CD4-positive, alpha-beta T cell treated with Interleukin-17A for 4 hours (primary cell): ENCODE results near the gene ZBTB24.
"Not testable (repeated sequence)": the region's sequence is repeated elsewhere in the genome, so short reads cannot be mapped to it uniquely, and the experiment has no call there.

Experiments used
- DNase-seq: peaks from one replicate; pipeline ENCODE4 v3.0.0-alpha.2; 2020; ENCODE audit warnings: mixed read lengths

The ZBTB24 gene

DNA sequence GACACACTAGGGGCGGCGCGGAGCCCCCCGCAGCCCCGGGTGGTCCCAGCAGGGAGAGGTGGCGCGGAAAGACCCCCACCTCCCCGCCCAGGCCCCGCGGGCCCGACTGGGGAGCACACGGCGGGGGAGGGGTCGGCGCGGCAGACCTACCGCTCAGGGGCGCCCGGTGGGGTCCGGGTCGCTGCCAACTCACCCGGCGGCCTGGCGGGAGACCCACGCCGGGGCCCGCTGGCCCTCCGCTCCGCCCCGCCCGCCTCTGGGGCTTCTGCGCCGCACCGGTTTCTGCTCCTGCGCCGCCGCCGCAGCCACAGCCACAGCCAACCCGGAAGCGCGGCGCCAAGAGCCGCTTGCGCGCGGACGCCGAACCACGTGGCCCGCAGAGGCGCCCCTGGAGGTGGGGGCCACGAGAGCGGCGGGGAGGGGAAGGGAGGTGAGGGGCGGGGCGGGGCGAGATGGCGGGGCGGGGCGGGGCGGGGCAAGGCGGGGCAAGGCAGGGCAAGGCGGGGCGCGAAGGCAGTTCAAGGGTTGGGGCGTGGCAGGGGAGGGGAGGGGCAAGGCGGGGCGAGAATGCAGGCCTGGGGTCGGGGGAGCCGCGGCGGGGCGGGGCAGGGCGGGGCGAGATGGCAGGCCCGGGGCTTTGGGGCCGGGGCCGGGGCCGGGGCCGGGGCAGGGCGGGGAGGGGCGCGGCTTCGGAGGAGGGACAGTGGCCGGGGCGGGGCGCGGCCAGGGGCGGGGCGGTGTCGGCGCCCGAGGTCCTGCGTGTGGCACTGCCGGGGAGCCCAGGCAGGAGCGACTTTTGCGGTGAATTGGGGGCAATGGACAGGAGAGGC lies at the start of gene ZBTB24:
ZBTB24 (minus strand) TSS at position 315 of the 830 bp plus-strand sequence. CDS start 1,193 bp downstream, outside the sequence.
- DNase-seq = peak; percentile 95

DNA sequence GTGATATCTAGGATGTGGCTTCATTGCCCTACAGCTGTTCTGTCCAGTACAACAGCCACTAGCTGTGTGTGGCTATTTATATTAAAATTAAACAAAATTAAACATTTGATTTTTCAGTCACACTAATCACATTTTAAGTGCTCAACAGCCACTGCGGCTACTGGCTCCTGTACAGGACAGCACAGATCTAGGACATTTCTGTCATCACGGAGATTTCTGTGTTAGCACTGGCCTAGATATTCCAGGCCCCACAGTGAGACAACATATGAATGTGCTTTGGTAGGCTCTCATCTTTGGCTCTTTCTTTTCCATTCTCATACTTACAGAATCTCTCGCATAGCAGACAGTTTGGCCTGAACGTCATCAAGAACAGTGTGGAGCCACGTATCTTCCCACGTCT lies 48.4 kb upstream of the ZBTB24 start:
- no peak for DNase-seq

DNA sequence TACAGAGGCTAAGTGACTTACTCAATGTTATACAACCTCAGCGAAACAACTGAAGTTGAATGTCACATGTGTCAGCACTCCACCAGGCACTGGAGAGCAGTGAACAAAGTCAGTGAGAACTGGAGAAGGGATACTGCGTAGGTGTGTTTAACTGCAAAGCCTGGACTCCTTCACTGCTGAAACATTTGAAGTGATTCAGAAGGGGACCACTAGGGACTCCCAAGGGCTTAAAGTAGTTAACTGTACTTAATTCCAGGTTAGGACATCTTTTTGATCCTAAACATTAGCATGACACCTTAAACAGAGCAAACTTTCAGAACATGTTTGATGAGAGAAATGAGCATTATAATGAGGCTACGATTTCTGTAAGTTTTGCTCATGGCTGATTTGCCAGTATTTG lies 45.0 kb upstream of the ZBTB24 start:
- DNase-seq = no peak

DNA sequence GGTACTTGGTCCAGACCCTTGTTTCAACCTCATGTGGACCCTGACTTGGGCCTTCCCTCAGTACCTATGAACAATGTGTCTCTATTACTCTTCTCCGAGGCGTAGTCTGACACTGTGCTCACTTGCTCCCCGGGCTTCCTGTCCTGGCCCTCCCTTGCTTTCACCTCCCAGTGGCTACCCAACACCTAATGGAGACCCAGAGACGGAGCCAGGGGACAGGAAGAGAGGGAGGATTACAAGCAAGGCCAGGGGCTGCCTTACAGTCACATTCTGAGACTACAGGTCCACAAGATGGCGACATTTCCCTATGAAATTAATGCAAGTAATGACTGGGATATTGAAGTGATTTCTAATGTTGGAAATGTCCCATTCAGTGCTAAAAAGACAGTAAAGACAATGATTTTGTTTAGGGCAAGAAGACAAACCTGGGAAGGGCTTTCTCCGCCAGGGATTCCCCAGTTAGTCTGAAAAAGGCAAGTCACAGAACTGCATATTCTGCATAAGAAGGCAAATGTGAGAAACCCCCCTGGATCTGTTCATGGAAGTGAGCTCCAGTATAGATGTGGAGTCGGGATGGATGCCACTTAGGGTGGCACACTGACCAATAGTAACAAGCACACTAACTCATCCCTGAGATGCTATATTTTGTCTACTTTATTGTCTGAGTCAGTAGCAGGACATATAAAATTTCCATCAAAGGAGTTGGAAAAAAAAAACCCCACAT lies 44.0 kb upstream of the ZBTB24 start:
- DNase-seq = peak; percentile 64

DNA sequence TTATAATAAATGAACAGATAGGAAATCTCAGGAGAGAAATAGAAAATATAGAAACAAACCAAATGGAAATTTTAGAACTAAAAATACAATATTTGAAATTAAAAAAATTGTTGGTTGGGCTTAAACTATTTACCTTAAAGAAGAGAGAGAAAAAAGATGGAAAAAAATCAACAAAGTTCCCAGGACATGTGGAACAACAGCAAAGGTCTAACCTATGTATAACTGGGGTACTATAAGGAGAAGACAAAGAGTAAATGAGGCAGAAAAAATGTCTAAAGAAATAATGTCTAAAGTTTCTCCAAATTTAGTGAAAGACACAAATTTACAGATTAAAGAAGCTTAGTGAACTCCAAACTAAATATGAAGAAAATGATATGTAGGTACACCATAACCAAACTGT lies 41.1 kb upstream of the ZBTB24 start:
- no peak for DNase-seq

DNA sequence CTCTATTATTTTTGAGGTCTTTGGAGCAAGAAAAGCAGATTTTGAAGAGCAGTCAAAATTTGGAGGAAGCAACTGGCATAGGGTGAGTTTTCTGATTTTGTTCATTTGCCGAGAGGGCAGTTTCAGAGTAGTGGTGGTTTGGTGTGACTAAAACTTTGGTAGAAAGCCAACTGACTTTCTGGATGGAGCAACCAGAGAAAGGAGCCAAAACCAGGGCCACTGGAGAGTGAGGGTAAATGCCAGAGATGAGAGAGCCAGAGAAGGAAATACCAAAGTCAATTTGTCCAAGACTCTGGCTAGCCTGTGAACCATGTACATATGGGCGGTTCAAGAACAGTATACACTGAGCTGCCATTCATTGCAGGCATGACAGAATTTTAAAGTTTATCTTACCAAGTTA lies 40.5 kb upstream of the ZBTB24 start:
- no peak for DNase-seq

DNA sequence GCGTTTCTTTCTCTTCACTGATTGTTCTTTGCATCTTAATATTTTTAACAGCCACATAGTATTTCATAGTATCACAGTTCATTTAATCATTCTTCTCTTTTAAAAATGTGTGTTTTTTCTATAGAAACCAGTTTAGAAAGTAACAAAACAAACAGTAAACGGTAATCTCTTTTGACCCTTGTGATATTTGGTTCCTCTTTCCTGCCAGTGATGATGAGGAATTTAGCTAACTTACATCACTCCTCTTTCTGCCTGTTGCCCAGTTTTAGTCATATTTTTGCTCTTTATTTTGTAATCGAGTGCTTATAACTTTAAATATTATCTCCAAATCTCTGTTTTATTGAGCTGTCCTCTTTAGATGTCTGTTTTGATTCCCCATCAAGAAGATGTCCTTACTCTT lies 38.1 kb upstream of the ZBTB24 start:
- DNase-seq = no peak

DNA sequence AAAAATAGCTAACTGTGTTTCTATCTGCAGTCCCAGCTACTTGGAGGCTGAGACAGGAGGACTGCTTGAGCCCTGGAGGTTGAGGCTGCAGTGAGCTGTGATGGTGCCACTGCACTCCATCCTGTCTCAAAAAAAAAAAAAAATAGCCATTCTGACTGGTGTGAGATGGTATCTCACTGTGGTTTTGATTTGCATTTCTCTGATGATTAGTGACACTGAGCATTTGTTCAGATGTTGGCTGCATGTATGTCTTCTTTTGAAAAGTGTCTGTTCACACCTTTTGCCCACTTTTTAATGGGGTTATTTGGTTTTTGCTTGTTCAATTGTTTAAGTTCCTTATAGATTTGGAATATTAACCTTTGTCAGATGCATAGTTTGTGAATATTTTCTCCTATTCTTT lies 36.6 kb upstream of the ZBTB24 start:
- DNase-seq = not testable (repeated sequence)

DNA sequence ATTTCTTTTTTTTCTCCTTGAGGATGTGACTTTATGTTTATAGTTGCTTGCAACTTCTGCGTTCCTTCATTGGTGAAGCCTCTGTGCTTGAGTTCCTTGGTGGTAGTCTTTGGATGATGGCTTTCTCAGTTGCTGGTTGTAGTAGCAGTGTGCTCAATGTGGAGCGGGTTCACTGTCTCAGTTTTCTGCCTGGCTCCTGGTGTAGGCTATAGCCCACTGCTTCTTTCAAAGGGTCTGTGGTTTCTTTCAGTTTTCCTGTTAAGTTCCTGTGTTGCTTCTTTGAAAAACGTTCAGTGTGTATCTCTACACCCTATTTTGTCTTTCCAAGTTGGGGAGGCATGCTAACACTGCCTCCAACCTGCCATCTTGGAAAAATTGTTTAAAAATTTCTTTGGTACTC lies 33.9 kb upstream of the ZBTB24 start:
- DNase-seq = peak; percentile 25

DNA sequence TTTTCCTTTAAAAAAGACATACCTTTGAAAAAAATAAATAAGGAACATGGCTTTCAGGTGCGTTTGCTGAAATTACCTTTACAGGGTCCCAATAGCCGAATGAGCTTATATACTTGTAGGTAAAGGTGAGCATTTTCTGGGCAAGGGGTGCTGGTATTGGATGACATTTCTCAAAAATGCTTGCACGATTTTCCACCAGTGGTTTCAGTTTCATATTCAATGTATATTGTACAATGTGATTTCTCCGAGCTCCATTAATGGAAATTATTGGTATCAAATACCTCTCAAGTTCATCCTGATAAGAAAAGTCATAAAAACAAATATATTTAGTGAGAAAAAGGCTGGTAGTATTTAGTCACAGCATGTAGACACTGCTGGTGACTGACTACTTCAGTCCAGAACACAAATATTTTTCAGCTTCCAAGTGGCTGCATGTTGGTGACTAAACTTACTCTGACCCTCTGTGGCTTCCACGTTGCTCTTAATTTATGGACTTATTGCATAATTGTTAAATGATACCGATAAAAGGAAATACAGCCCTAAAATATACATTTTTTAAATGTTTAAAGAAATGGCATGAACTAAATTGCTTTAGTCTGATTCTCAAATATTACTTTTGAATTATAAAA lies 32.9 kb upstream of the ZBTB24 start:
- DNase-seq = no peak

DNA sequence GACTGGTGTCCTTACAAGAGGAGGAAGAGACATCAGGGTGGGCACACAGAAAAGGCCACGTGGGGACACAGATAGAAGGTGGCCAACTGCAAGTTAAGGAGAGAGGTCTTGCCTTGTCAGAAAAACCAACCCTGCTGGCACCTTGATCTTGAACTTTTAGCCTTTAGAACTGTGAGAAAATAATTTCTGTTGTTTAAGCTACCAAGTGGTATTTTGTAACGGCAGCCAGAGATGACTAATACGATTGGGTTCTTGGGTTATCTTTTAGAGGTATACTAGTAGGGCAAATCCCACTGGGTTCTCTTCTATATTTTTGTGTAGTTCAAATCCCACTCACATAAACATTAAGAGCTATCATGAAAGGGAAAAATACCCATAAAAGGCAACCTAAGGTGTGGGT lies 31.9 kb upstream of the ZBTB24 start:
- no peak for DNase-seq

DNA sequence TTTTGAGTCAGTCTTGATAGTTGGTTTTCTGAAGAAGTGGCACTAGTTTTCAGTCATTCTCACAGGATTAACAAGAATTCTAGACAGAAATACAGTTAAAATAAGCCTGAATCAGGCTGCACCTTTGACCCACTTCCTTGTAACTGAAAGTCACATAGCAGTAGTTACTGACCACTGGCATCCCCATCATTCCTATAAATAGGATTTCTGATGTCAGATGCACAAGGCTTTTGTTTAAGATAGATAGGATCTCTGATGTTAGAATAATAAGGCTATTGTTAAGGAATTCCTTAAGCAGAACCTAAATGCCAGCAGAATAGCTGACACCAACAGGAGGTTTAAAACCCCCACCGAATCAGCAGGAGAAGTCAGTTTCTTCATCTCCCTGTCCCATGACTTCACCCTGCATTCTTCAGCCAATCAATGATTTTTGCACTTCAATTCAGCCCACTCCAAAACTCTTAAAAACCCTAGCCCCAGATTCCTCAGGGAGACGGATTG lies 30.6 kb upstream of the ZBTB24 start:
- DNase-seq = no peak

DNA sequence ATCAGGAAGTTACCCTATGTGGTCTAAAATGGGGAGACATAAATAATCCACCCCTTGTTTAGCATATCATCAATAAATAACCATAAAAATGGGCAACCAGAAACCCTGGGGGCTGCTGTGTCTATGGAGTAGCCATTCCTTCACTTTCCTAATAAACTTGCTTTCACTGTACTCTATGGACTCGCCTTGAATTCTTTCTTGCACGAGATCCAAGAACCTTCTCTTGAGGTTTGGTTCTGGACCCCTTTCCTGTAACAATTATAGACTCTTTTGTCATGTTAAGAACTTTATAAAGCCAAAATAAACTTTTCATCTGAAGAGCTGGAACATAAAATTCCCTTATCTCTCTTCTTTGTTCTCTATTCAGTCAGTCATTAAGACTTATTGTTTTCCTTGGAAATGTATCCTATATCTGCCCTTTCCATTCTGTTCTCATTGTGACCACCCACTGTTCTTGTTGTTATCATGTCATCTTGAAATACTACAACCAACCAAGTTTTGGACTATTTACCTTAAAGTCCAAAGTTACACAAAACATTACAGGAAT lies 29.3 kb upstream of the ZBTB24 start:
- DNase-seq = no peak

DNA sequence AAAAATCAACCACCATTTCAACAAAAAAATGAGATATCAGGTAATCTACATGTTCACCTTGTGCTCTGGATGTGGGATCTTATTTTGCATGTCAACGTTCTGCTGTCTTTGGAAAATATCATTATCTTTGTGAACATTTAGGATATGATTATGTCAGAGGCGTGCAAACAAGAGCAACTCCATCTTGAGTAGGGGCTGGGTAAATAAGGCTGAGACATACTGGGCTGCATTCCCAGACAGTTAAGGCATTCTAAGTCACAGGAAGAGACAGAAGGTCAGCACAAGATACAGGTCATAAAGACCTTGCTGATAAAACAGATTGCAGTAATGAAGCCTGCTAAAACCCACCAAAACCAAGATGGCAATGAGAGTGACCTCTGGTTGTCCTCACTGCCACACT lies 28.8 kb upstream of the ZBTB24 start:
- DNase-seq = no peak

DNA sequence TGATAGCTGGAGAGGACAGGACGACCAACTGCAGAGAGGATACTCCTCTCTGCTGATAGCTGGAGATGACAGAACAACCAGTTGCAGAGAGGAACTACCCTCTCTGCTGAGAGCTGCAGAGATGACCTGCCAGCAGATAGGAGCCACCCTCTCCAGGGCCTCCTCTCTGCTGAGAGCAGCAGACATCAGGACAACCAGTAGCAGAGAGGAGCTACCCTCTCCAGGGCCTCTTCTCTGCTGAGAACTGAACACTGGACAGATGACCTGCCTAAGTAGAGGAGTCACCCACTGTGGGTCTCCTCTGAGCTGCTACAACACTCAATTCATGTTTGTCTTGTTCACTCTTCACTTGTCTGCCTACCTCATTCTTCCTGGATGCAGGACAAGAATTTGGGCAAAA lies 27.3 kb upstream of the ZBTB24 start:
- DNase-seq = no peak

DNA sequence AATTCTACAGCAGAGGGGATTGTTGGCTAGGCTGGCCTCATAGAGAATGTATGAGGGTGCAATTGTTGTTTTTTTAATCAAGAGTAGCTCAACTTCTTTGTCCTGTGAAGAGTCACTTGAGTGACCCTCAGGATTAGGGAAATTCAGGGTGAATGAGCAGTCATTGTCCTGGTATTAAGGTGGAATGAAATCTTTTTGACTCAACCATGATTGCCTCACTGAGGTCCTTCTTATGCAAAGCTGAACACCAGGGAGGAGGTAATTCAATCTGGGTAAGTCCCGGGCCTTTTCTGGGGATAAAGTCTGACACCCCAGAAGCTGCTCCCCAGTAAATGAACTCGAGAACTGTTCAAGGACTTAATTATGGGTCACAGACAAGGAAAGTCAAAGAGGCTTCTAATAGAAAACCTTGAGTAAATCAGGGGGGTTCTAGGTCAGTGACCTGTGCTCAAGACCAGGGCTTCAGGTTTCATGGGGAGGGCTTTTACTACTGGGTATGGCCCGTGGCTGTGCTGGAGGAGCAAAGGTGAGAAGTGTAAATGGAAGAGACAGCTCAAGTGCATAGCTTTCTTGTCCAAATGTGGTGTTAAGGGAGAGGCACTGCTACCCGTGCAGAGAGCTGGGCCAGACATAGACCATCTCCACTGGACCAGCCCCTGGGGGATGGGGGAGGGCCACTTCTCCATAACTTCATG lies 25.3 kb upstream of the ZBTB24 start:
- no peak for DNase-seq

DNA sequence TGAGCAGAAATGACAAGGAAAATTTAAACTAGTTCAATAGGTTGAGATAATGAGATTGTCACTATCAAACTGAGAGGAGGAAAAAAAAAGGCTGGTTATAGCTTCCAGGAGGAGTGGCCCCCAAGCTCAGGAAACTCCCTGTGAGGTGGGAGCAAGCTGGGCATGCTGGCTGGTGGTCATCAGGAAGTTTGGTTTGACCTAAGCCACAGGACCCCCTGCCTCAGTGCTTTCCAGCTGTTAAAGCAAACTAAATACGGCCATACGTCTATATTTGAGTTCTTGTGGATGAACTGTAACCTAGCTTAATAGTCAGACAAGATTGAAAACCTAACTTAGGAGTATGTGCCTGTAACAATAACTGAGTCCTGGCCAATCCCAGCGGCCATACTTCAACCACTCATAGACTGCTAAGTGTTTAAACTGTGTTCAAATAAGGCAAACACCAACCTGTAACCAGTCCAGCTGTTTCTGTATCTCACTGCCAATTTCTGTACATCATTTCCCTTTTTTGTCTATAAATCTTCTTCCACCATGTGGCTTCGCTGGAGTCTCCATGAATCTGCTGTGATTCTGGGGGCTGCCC lies 24.6 kb upstream of the ZBTB24 start:
- DNase-seq = no peak

DNA sequence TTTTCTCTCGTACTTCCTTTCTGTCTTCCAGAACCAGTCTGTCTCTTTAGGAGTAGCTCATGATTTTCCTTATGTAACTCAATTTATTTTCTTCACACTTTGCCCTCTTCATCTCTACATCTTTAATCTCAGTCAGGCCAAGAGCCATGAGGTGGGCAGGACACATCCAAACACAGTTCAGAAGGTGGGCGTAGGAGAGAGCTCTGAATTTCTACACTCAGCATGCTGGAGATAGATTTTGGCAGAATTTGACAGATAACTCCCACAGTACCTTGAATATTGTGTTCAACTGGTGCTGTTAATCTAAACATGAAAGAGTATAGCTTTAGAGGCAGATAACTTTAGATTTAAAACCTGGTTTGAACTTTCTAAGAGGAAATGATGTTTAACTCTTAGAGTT lies 23.8 kb upstream of the ZBTB24 start:
- no peak for DNase-seq

DNA sequence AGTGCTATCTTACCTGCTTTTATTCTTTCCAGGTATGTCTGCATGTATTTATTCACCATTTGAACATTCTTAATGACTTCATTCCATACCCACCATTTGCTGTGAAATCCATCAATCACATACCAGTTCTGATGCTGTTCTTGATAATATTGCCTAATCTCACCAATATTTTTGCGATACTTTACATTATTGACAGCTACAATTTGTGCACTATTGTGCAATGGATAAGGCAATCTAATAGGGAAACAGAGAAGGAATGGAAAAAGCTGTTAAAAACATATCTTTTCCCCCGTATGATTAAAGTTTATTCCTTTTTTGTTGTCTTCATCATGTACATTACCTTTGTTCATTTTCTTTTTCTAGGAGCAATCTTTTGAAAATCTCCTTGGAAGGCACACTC lies 23.3 kb upstream of the ZBTB24 start:
- no peak for DNase-seq

DNA sequence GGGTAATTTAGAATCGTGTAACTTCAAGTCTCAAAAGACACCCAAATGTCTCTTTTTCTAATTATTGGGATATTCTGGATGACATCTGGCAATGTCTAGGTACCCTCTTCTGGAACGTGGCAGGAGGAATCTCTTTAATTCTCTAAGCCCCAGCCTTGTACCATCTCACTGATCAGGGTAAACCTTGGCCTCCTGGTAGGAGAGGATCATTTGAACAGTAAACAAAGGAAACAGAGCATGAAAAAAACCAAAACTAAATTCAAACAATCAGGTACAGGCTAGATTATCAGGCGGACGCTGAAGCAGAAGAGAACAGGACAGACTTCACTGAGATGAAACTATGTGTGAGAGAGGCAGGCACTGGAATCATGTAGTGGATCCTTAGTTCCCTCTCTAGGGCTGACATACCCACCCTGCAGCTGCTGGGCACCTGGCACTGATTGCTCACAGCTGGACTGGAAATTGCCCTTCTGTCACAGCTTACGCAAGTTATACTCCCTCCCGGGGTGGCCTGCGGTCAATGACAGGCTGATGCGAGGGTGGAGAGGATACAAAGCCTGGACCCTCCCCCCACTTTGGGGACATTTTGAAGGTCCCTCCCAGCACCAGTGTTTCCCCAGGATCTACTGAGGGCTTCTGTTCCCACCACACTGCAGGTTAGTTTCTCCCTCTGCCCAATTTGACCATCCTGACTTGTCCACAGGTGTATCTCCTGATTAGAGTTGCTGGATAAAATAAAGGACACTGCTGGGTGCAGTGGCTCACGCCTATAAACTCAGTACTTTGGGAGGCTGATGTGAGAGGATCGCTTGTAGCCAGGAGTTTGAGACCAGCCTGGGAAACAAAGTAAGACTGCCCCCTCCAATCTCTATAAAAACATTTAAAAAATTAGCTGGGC lies 20.6 kb upstream of the ZBTB24 start:
- DNase-seq = no peak

DNA sequence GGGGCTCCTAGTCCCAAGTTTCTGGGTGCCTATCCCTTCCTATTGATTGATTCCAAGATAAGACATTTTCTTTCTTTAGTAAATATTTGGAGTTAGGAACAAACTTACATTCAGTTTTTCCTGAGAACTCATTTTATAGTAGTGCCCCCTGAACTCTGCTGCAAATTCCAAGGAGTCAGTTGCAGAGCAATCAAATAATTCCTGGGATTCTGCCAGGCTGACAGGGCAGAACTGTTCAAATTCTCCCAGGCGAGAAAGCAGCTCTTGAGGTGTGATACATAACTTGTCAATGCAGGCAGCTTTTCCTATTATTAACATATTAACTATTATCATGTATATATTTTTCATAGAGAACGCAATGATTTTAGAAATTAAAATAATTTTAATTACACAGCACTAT lies 15.9 kb upstream of the ZBTB24 start:
- DNase-seq = no peak
